NT2/D1 (cell line): ENCODE measurements around the gene IL15RA.

Source experiments
- DNase-seq: peaks from one replicate; pipeline ENCODE4 v3.0.0-alpha.2; 2011; ENCODE audit warnings: low read depth, low spot score
- H3K27me3 ChIP-seq: 2 replicates; pipeline ENCODE4 v1.6.0; 2011; ENCODE audit warnings: mild to moderate bottlenecking; ENCODE audit not compliant: insufficient read length, insufficient read depth
- H3K36me3 ChIP-seq: 2 replicates; pipeline ENCODE4 v1.6.1; 2011; ENCODE audit warnings: mild to moderate bottlenecking, low read length, mixed read lengths; ENCODE audit not compliant: insufficient read depth, insufficient read length
- H3K4me1 ChIP-seq: 2 replicates; pipeline ENCODE4 v1.5.1; 2011; ENCODE audit not compliant: insufficient read depth, insufficient read length
- H3K4me3 ChIP-seq: 2 replicates; pipeline ENCODE4 v1.5.1; 2011; ENCODE audit warnings: low read depth; ENCODE audit not compliant: insufficient read length
- H3K9ac ChIP-seq: 2 replicates; pipeline ENCODE4 v1.6.0; 2011; ENCODE audit warnings: low read depth; ENCODE audit not compliant: insufficient read length
- H3K9me3 ChIP-seq: 2 replicates; pipeline ENCODE4 v1.5.1; 2011; ENCODE audit warnings: mild to moderate bottlenecking, low read length; ENCODE audit not compliant: insufficient read depth
- SUZ12 ChIP-seq: IDR thresholded peaks from 2 replicates; pipeline ENCODE4 v1.6.1; 2011; ENCODE audit not compliant: insufficient read length, insufficient read depth; ENCODE audit errors: extremely low read depth
- YY1 ChIP-seq: IDR thresholded peaks from 2 replicates; pipeline ENCODE4 v1.6.1; 2011; ENCODE audit not compliant: insufficient read length, insufficient read depth
- ZNF274 ChIP-seq: IDR thresholded peaks from 2 replicates; pipeline ENCODE4 v1.6.1; 2011; ENCODE audit warnings: mild to moderate bottlenecking, low read depth, low read length

Gene IL15RA

GRCh38 chr10:5971886-5972285 lies 5.5 kb downstream of the IL15RA start:
- peaks cover 24% of the 10 kb centered on the region for H3K27me3 ChIP-seq
- H3K36me3 ChIP-seq, result no peaks in the 10 kb centered on the region
- TF ChIP-seq YY1 (no peak), ZNF274 (no peak), SUZ12 (no peak)
- H3K4me3 ChIP-seq, result no peak overlapping the region
- H3K9me3 ChIP-seq, result no peaks in the 10 kb centered on the region
- H3K4me1 ChIP-seq, result no peaks in the 10 kb centered on the region
- DNase-seq, result no peak
- no peak overlapping the region for H3K9ac ChIP-seq

- TF ChIP-seq SUZ12, result no peak
- no peak for TF ChIP-seq ZNF274
- no peak for TF ChIP-seq YY1
- Histone ChIP-seq H3K27me3 (peaks cover 19% of the 10 kb centered on the region), H3K9ac (no peak overlapping the region), H3K9me3 (no peaks in the 10 kb centered on the region), H3K36me3 (no peaks in the 10 kb centered on the region), H3K4me1 (no peaks in the 10 kb centered on the region), H3K4me3 (no peak overlapping the region)
- DNase-seq, result no peak
These were observed 6.0 kb downstream of the IL15RA start for GRCh38 chr10:5971315-5971832.

GRCh38 chr10:5970527-5970926 lies 6.8 kb downstream of the IL15RA start:
- no peak for TF ChIP-seq ZNF274
- TF ChIP-seq SUZ12, result no peak
- TF ChIP-seq YY1, result no peak
- Histone ChIP-seq H3K27me3 (peaks cover 11% of the 10 kb centered on the region), H3K9ac (no peak overlapping the region), H3K36me3 (no peaks in the 10 kb centered on the region), H3K4me3 (no peak overlapping the region), H3K9me3 (no peaks in the 10 kb centered on the region), H3K4me1 (no peaks in the 10 kb centered on the region)
- no peak for DNase-seq

GRCh38 chr10:5970066-5970465 lies 7.3 kb downstream of the IL15RA start:
- no peak for TF ChIP-seq SUZ12
- no peak for TF ChIP-seq ZNF274
- TF ChIP-seq YY1, result no peak
- no peaks in the 10 kb centered on the region for H3K36me3 ChIP-seq
- DNase-seq, result no peak

GRCh38 chr10:5968681-5969453 lies 8.5 kb downstream of the IL15RA start:
- no peak overlapping the region for H3K9ac ChIP-seq
- no peak for DNase-seq
- H3K36me3 ChIP-seq, result no peaks in the 10 kb centered on the region
- H3K4me1 ChIP-seq, result no peaks in the 10 kb centered on the region
- no peaks in the 10 kb centered on the region for H3K9me3 ChIP-seq
- no peak overlapping the region for H3K4me3 ChIP-seq
- peaks cover 3% of the 10 kb centered on the region for H3K27me3 ChIP-seq
- TF ChIP-seq ZNF274 (no peak), YY1 (no peak), SUZ12 (no peak)

More at GRCh38 chr10:5970066-5970465, 7.3 kb downstream of the IL15RA start:
- H3K9me3 ChIP-seq, result no peaks in the 10 kb centered on the region
- no peaks in the 10 kb centered on the region for H3K4me1 ChIP-seq
- no peak overlapping the region for H3K9ac ChIP-seq
- peaks cover 7% of the 10 kb centered on the region for H3K27me3 ChIP-seq
- no peak overlapping the region for H3K4me3 ChIP-seq

GRCh38 chr10:5968037-5968680 lies 9.2 kb downstream of the IL15RA start:
- Histone ChIP-seq H3K4me1 (no peaks in the 10 kb centered on the region), H3K4me3 (no peak overlapping the region), H3K9me3 (no peaks in the 10 kb centered on the region), H3K27me3 (peaks cover 3% of the 10 kb centered on the region), H3K9ac (no peak overlapping the region), H3K36me3 (no peaks in the 10 kb centered on the region)
- no peak for DNase-seq
- TF ChIP-seq SUZ12, result no peak

GRCh38 chr10:5965266-5965665 lies 12.1 kb downstream of the IL15RA start:
- no peaks in the 10 kb centered on the region for H3K27me3 ChIP-seq
- no peaks in the 10 kb centered on the region for H3K4me1 ChIP-seq
- TF ChIP-seq YY1, result no peak
- TF ChIP-seq ZNF274, result no peak

More at GRCh38 chr10:5965266-5965665, 12.1 kb downstream of the IL15RA start:
- Histone ChIP-seq H3K4me3 (no peak overlapping the region), H3K9me3 (no peaks in the 10 kb centered on the region), H3K36me3 (no peaks in the 10 kb centered on the region), H3K9ac (no peak overlapping the region)
- DNase-seq, result no peak
